ENCODE measurements around the gene S100B.

GRCh38 chr21:46596201-46596600 is 8.7 kb downstream of the S100B start:
- TF ChIP-seq MAX (IDR thresholded peaks at IDR 0.05) (no peak), CTCF (IDR thresholded peaks at IDR 0.05; ENCODE audit: low read depth, low read length, missing input control) (no peak), TAF1 (conservative IDR thresholded peaks at IDR 0.05) (no peak), RAD21 (IDR thresholded peaks at IDR 0.05) (no peak), ZBTB33 (IDR thresholded peaks at IDR 0.05) (no peak), YY1 (IDR thresholded peaks at IDR 0.05) (no peak), FOXA1 (IDR thresholded peaks at IDR 0.05) (no peak), HNF4A (conservative IDR thresholded peaks at IDR 0.05) (no peak), GABPA (IDR thresholded peaks at IDR 0.05 in 1 of 2, conservative IDR thresholded peaks at IDR 0.05 in 1 of 2) (no peak), JUND (IDR thresholded peaks at IDR 0.05) (no peak), FOXA2 (IDR thresholded peaks at IDR 0.05) (no peak), REST (IDR thresholded peaks at IDR 0.05) (no peak), SP1 (IDR thresholded peaks at IDR 0.05) (no peak), EGR1 (IDR thresholded peaks at IDR 0.05; ENCODE audit: low read depth in 2 of 2) (no peak)
